NCI-H2029 (cell line): ENCODE data around the gene TSPAN7.

Experiments
- DNase-seq: peaks from one replicate; lab custom pipeline; 2025; lab: John Stamatoyannopoulos, UW

TSPAN7 gene

GRCh38 chrX:38646129-38646528 is 84.8 kb downstream of the TSPAN7 start:
- no peak for DNase-seq

DNA sequence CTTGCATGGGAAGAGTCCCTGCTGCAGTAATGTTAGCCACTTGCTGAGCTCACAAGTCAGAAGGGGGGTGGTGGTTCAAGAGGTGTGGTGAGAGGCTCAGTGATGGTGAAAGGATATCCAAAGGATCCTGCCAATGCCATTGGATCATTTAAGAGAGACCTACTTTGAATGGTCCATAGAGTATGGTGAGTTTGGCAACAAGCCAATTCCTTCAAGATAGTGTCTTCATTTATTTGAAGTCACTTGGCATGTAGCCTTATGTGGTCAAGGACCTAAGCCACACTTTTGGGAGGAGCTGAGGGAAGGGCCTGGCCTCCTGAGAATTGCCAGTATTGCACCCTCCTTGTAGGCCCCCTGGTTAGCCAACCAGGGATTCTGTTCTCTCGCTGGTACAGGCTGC is 87.9 kb downstream of the TSPAN7 start:
- no peak for DNase-seq

DNA sequence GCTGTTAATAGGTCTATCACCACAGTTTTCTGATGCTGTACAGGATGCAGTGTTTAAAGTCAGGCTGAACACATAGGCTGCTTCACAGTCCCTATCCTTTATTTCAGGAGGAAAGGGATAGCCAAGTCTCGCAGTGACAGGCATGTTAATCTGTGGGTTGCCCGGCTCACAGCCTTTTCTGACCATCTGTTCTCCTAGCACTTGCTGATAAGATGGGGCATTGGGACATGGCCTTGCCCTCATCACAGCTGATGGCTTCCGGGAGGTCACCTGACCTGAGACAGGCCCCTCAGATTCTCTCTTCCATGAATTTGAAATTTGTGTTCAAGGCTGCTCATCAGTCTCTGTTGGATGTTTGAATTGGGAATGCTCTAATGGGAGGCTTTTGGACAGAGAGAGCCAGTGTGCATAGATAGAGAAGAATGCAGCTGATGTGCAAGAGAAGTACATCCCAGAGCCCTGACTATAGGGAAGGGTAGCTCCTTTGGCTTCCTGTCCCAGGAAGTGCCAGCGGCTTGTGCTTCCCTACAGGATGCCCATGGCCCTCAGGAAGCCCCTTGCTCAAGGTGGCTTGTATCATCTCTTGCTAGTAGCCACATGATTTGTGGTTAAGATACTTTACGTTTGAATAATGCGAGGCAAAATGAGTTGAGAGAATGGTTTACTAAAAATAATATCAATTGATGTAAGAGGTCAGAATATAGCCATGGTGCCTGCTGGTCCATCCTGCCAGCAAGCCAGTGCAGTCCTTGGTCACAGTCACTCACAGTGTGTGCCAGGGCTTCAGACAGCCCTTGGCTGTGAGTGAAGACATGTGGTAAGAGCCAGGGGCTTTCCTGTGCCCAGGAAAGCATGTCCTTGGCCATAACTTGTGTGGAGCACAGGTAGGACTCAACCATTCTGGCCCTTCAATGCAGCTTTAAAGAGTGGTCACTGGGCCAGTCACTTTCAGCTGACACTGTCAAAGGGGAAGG is 88.6 kb downstream of the TSPAN7 start:
- DNase-seq: no peak

DNA sequence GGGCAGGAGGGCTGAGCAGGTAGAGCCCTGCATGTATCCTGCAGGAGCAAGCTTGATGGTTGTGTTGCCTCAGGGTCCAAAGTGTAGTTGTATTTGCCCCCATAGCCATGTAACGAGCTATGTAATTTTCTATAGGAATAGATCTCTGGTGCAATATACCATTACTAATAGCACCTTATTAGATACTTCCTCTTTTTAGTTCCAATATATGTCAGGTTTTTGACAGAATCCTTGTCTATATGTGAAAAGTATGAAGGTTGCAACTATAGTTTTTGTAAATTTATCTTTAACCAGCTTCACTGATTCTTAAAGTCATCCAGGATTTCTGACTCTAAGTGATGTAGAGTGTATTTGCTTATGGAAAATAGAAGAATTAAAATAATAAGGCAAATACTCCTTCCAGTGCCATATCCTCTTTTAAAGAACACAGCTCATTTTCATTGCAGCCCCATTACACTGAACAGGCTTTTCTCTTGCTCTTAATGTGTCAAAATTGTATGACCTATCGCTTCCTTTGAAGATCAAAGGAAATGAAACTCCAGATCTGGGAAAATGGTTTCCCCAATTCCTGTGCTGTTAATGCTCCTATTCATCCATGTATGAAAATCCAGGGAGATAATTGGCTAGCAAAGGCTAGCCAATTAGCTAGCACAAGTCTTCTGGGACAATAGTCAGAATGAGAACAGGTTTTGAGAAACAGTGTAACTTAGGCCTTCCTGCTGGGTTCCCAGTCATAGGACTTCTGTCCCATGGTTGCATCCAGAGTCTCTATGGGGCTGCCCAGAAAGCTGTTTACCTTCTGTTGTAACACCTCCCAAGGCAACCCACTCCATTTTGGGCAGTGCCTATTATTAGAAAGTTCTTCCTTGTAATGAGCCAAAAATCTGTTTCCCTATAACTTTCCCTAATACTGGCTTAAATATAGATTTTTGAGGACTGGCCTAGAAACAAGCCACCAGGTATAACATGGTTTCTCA is 90.6 kb downstream of the TSPAN7 start:
- DNase-seq: no peak

- no peak for DNase-seq
Observed at GRCh38 chrX:38652934-38653442, 91.6 kb downstream of the TSPAN7 start.

DNA sequence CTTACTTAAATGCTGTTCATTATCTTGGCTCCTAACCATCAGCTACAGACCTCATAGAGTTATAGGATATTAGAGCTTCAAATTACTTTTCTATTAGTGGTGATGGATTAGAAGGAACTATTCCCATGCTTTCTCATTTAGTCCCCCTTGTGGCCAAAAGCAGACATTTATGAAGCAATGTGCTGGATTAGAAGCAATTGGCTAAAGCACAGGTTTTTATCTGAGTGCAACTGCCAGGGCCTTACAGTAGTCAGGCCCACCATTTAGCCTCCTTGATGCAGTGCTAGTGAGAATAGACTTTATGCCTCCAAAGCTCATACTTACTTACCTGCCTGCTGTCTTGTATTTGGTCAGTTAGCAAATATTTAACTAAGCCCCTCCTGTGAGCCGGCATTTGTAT is 93.0 kb downstream of the TSPAN7 start:
- DNase-seq: no peak

DNA sequence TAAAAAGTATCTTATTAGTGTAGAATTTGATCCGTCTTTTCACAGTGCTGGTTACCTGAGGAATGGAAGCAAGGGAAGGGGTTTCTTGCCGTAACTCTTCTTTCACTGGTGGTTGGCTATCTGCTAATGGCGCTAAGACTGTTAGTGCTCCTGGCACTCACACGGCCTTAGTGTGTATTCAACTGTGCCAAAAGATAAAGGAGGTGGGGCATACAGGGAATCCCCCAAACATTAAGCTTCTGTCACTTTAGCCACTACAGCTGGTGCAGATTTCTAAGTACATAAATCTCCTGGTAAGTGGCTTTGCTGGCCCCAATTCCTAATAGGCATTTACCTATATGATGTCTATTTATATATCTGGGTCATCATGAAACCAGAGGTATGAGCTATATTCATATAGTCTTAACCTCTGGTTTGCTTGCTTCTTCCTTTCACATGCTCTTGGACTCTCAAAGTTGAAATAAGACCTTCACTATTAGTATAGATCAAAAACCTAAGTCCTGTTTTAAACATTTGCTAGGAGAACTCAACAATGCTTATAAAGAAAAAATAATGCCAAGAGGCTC is 95.1 kb downstream of the TSPAN7 start:
- DNase-seq: no peak

DNA sequence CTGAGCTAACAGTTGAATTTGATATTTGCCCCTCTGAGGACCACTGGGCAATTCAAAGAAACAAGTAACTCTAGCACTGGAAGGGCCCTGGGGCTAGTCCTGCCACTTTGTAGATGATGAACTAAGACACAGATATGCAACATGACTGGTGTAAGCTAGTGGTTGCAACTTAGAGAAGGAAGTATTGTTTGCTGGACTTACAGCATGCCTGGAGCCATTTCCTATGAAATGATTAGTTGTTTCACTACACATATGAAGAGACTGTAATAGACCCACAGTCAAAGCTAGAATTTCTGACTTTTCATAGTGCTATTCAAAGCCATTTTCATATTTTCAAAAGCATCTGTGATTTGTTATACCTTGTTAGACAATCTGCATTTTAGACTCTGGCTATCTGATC is 96.2 kb downstream of the TSPAN7 start:
- no peak for DNase-seq

DNA sequence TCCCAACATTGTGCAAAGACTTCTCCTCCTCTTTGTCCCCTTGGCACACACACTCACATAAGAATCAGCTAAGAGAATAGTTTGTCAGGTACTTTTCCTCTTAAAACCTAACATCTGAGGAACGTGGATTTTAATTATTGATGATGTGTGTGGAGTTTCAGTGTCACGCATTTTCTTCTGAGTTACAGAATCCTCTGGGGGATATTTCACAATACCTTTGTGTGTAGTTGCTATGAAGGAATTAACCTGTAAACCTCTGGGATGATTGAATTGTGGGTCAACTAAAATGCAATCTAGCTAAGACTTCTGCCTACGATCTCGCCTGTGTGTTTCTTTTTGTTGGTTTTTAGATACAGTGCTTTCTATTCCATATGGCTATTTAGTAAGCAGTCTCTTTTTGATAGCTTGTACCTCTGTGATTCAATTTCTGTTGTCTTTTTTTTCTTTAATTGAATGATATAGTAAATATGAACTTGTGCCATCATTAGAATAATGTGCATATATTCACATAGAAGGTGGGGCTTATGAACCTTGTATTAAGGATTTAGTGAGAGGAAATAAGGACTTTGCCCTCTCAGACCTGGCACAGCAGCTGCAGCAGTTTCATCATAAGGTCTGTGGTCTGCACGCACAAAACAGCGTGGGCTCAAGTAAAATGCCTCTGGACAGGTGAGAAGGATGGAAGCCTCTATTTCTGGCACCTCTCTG is 99.2 kb downstream of the TSPAN7 start:
- DNase-seq: no peak

- DNase-seq: no peak
Observed at GRCh38 chrX:38661103-38661441, 99.7 kb downstream of the TSPAN7 start.

DNA sequence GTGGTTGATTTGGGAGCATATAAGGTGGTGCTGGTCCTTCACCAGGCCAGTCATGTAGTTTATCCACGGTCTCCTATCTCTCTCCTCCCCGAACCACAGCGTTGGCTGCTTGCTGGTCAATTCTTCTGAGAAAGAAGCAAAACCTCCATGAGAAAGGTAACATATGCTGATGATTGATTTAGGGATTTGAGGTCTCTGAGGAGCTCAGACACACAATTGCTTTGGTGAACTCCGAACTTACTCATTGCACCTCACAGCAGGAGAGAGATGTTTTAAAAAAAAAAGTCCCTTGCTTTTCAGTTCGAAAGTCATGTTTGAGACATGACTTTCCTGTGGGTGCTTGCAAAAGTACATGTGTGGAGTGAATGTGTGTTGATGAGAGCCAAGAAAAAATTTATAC is 100.2 kb downstream of the TSPAN7 start:
- no peak for DNase-seq

- no peak for DNase-seq
Observed at GRCh38 chrX:38662640-38663039, 101.3 kb downstream of the TSPAN7 start.

- peak; percentile 2 for DNase-seq
Observed at GRCh38 chrX:38664285-38664684, 102.9 kb downstream of the TSPAN7 start.

DNA sequence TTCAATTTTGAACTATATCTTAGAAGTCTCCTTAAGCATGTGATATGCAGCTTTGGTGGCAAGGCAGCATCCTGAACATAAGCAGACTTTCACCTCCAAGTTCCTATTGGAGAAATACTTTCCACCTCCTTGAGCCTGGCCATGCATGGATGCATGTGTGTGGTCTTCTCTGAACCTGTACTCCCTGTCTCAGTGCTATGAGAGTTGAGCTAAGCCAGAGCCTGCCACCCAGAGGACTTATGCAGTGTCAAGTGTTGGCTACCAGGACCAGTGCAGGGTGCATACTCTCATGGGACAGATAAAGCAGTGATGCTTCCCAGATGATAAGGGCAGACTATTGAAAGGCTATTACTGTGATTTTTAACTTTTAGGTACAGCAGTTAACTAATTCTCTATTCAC is 105.6 kb downstream of the TSPAN7 start:
- DNase-seq: no peak

DNA sequence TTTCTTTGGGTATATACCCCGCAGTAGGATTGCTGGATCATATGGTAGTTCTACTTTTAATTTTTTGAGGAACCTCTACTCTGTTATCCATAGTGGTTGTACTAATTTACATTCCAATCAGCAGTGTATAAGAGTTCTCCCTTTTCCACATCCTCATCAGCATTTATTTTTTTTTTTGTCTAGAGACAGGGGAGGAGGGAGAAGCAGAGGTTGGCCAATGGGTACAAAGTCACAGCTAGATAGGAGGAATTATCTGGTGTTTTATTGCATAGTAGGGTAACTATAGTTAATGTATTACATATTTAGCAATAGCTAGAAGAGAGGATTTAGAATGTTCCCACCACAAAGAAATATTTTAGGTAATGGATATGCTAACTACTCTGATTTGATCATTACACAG is 107.4 kb downstream of the TSPAN7 start:
- no peak for DNase-seq

DNA sequence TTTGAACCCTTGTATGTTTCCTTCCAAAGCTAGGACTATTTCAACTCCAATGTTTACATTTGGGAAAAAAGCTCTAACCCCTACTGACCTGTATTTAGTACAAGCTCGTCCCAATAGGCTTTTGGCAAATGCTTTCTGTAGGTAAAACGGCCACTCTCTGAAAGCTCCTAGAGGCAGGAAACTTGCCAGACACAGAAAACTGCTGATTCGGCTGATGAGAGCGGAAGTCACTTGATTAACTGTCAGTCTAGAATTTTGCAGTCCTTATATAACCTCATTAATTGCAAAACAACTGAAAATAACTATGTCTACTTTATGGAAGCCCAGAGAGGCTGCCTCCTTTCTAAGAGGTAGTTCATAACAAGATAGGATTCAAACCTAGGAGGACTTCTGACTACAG is 108.1 kb downstream of the TSPAN7 start:
- DNase-seq: no peak

- no peak for DNase-seq
Observed at GRCh38 chrX:38672646-38673045, 111.3 kb downstream of the TSPAN7 start.

DNA sequence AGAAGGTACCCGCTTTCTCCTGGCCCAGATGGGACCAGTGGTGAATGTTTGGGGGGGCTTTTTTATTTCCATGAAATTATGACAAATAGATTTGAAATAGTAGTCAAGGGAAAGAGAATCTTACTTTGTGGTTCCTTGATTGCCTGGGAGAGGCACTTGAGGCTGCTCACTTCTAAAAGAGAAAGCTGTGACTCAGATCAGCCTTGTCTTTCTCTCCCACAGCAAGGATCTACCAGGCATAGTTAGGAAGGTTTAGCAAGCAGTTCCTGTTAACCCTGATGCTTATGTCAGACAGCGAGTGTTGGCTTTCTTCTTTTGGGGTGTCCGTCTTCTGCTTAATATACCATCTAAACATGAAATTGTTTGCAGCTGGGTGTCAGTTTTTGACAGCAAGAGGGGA is 114.5 kb downstream of the TSPAN7 start:
- DNase-seq: no peak

GRCh38 chrX:38678183-38678582 is 116.8 kb downstream of the TSPAN7 start:
- no peak for DNase-seq

- DNase-seq: no peak
Observed at GRCh38 chrX:38678821-38679220, 117.5 kb downstream of the TSPAN7 start.

DNA sequence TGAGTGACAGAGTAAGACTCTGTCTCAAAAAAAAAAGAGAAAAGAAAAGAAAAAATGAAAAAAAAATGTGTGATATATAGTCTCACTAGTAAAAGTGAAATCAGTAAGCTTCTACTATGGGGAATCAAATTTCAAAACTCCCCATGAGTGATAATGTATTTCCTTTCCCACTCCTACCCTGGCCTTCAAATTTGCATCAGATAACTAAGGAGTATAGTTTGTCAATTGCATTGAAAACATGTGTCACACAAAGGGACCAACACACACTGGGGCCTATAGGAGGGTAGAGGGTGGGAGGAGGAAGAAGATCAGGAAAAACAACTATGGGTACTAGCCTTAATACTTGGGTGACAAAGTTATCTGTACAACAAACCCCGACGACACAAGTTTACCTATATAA is 118.4 kb downstream of the TSPAN7 start:
- no peak for DNase-seq

- DNase-seq: no peak
Observed at GRCh38 chrX:38682095-38682494, 120.8 kb downstream of the TSPAN7 start.
